Calu3 (cell line): ENCODE measurements around the gene RTKN. TPM values are rescaled to one million over a fixed set of nuclear protein-coding genes. Genes with fewer than 3 reads are reported as not detected.
A peak's percentile ranks its signal among the peaks of the same experiment; 100 is the strongest.

Source experiments
- BruUV-seq: library from RNA; stranded (reverse); fragments of 400-500 nt; replicated peaks from 2 replicates; lab custom pipeline; 2021; lab: Mats Ljungman, UMichigan
- CTCF ChIA-PET: fragments of 300-600 bp; sonication (Branson Sonifier 250); formaldehyde crosslinking; loops from one replicate; lab custom pipeline; 2022; ENCODE audit warnings: antibody characterized with exemption; lab: Charles Lee
- DNase-seq: peaks from one replicate; pipeline ENCODE4 v3.0.0; 2022
- H3K27ac Mint-ChIP-seq: one replicate; pipeline ENCODE4 v1.8.0; 2022; ENCODE audit warnings: mixed read lengths; ENCODE audit not compliant: unreplicated experiment
- H3K27me3 Mint-ChIP-seq: one replicate; pipeline ENCODE4 v1.8.0; 2022; ENCODE audit warnings: mixed read lengths; ENCODE audit not compliant: unreplicated experiment
- H3K36me3 Mint-ChIP-seq: one replicate; pipeline ENCODE4 v1.8.0; 2022; ENCODE audit warnings: mild to moderate bottlenecking, moderate library complexity, mixed read lengths; ENCODE audit not compliant: insufficient read depth, unreplicated experiment
- H3K4me1 Mint-ChIP-seq: one replicate; pipeline ENCODE4 v1.8.0; 2022; ENCODE audit warnings: mild to moderate bottlenecking, low read depth, mixed read lengths; ENCODE audit not compliant: unreplicated experiment
- H3K4me3 Mint-ChIP-seq: one replicate; pipeline ENCODE4 v1.8.0; 2022; ENCODE audit warnings: mild to moderate bottlenecking, low read depth, moderate library complexity, mixed read lengths; ENCODE audit not compliant: unreplicated experiment
- H3K9me3 Mint-ChIP-seq: one replicate; pipeline ENCODE4 v1.8.0; 2022; ENCODE audit warnings: low read depth, mixed read lengths; ENCODE audit not compliant: unreplicated experiment
- intact Hi-C: fragments of 100-400 bp; cut with micrococcal nuclease; formaldehyde crosslinking; loops from one replicate; pipeline ENCODE4 v1.10.0; 2022; ENCODE audit not compliant: unreplicated experiment
- total RNA-seq: library from RNA; stranded (reverse); gene quantifications from 2 replicates; pipeline ENCODE4 v1.2.3, GENCODE V29; 2022
- TF ChIP-seq, protein P1 (sequence below): fragments of 200-600 bp; IDR thresholded peaks from one replicate; pipeline ENCODE4 v1.8.0; 2022; ENCODE audit warnings: antibody characterized with exemption; ENCODE audit not compliant: unreplicated experiment

Gene RTKN
- total RNA-seq, 1 experiment from 2014 or later: 97.6 TPM

DNA sequence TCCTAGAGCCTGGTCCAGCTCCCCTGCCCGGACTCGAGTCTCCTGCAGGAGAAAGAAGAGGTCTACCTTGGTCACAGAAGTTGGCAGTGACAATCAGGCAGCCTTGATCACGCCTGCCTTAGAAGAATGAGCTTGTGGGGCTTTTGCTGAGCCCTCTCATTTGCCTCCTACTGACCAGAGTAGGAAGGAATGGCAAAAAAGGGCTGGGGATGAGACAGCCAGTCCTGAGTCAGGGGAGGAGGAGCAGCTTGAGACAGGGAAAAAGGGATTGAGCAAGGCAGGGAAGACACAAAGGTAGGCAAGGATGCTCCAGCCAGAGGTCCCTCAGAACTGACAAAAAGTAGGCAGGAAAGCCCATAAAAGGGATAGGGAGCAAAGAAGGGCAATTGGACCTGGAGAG is 14.2 kb downstream of the RTKN start:
- no peak for DNase-seq
- intact Hi-C loops: no loop called here
- CTCF ChIA-PET: no interaction called here
- peaks cover 17% of the 10 kb centered on the region for H3K4me1 Mint-ChIP-seq
- no peaks in the 10 kb centered on the region for H3K9me3 Mint-ChIP-seq
- no peaks in the 10 kb centered on the region for H3K27me3 Mint-ChIP-seq
- no peak overlapping the region for H3K4me3 Mint-ChIP-seq
- H3K36me3 Mint-ChIP-seq: peaks cover 70% of the 10 kb centered on the region
- no peak overlapping the region for H3K27ac Mint-ChIP-seq
- TF ChIP-seq, protein P1, sequence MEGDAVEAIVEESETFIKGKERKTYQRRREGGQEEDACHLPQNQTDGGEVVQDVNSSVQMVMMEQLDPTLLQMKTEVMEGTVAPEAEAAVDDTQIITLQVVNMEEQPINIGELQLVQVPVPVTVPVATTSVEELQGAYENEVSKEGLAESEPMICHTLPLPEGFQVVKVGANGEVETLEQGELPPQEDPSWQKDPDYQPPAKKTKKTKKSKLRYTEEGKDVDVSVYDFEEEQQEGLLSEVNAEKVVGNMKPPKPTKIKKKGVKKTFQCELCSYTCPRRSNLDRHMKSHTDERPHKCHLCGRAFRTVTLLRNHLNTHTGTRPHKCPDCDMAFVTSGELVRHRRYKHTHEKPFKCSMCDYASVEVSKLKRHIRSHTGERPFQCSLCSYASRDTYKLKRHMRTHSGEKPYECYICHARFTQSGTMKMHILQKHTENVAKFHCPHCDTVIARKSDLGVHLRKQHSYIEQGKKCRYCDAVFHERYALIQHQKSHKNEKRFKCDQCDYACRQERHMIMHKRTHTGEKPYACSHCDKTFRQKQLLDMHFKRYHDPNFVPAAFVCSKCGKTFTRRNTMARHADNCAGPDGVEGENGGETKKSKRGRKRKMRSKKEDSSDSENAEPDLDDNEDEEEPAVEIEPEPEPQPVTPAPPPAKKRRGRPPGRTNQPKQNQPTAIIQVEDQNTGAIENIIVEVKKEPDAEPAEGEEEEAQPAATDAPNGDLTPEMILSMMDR: no peak
- no TSS peak for BruUV-seq

- CTCF ChIA-PET: no interaction called here
- no peak overlapping the region for H3K4me3 Mint-ChIP-seq
- TF ChIP-seq, protein P1: no peak
- no peaks in the 10 kb centered on the region for H3K27me3 Mint-ChIP-seq
- no peak for DNase-seq
- no peaks in the 10 kb centered on the region for H3K9me3 Mint-ChIP-seq
- intact Hi-C loops: no loop called here
- peaks cover 75% of the 10 kb centered on the region for H3K36me3 Mint-ChIP-seq
- BruUV-seq: no TSS peak
- peaks cover 26% of the 10 kb centered on the region for H3K4me1 Mint-ChIP-seq
- H3K27ac Mint-ChIP-seq: no peak overlapping the region
These were observed 15.5 kb downstream of the RTKN start for GRCh38 chr2:74426181-74426758.

GRCh38 chr2:74425523-74425922 is 16.2 kb downstream of the RTKN start:
- TSS peak; percentile 30 for BruUV-seq
- TF ChIP-seq, protein P1: no peak
- H3K27ac Mint-ChIP-seq: peak overlapping the region; percentile 84
- no peak for DNase-seq
- peaks cover 76% of the 10 kb centered on the region for H3K36me3 Mint-ChIP-seq
- H3K27me3 Mint-ChIP-seq: no peaks in the 10 kb centered on the region
- no peak overlapping the region for H3K4me3 Mint-ChIP-seq
- intact Hi-C loops: no loop called here
- no peaks in the 10 kb centered on the region for H3K9me3 Mint-ChIP-seq
- CTCF ChIA-PET: no interaction called here
- H3K4me1 Mint-ChIP-seq: peaks cover 29% of the 10 kb centered on the region

GRCh38 chr2:74424995-74425406 is 16.7 kb downstream of the RTKN start:
- TF ChIP-seq, protein P1: no peak
- intact Hi-C loops: no loop called here
- H3K4me1 Mint-ChIP-seq: peaks cover 34% of the 10 kb centered on the region
- no peak for DNase-seq
- H3K36me3 Mint-ChIP-seq: peaks cover 74% of the 10 kb centered on the region
- no peak overlapping the region for H3K4me3 Mint-ChIP-seq
- H3K27ac Mint-ChIP-seq: peak overlapping the region; percentile 84
- CTCF ChIA-PET: no interaction called here
- no peaks in the 10 kb centered on the region for H3K9me3 Mint-ChIP-seq
- BruUV-seq: no TSS peak
- H3K27me3 Mint-ChIP-seq: no peaks in the 10 kb centered on the region
